IPS-20b (cell line): ENCODE data around the gene CCDC40.

Experiments used
- H3K27ac ChIP-seq: one replicate; pipeline ENCODE4 v1.5.1; 2013; ENCODE audit warnings: low read length
- H3K27me3 ChIP-seq: 2 replicates; pipeline ENCODE4 v1.6.1; 2013; ENCODE audit warnings: mild to moderate bottlenecking, low read length, inconsistent platforms; ENCODE audit not compliant: insufficient read depth
- H3K36me3 ChIP-seq: 2 replicates; pipeline ENCODE4 v1.6.1; 2013; ENCODE audit warnings: low read depth, mild to moderate bottlenecking, inconsistent platforms, low read length, moderate library complexity; ENCODE audit not compliant: insufficient read depth
- H3K4me1 ChIP-seq: 2 replicates; pipeline ENCODE4 v1.6.1; 2013; ENCODE audit warnings: mild to moderate bottlenecking, control low read depth, inconsistent platforms, low read length, moderate library complexity; ENCODE audit not compliant: insufficient read depth
- H3K4me3 ChIP-seq: 2 replicates; pipeline ENCODE4 v1.5.1; 2013; ENCODE audit warnings: mild to moderate bottlenecking, low read length, inconsistent platforms
- H3K9ac ChIP-seq: 2 replicates; pipeline ENCODE4 v1.6.1; 2013; ENCODE audit warnings: low read depth, mild to moderate bottlenecking, inconsistent platforms, low read length, moderate library complexity
- H3K9me3 ChIP-seq: 2 replicates; pipeline ENCODE4 v1.6.1; 2013; ENCODE audit warnings: mild to moderate bottlenecking, low read depth, low read length, inconsistent platforms; ENCODE audit not compliant: insufficient read depth

The CCDC40 gene

DNA sequence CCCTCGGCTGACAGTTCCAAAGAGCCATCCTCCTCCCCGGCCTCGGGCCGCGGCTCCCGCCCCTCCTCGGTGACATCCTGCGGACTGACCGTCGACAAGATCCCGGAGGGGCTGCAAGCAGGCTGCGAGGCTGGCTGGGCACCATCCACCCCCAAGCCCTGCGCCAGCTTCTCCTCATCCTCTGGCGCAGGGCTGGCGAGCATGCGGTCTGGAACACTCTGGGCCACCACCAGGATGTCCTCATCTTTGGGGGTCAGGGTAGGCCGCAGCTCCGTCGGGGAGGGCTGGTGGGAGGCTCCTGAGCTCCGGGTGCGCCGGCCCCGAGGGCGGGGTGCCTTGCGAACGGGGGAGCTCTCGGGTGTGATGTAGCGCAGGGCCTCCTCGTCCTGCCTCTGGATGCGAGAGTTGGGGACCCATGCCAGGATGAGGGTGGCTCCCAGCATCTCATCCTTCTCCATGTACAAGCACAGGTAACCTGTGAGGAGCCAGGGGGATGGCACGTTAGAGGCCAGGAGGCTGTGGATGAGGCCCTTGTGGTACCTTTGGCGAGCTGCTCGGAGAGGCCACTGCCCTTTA, 26.1 kb upstream of the CCDC40 start:
- H3K27me3 ChIP-seq = no peaks in the 10 kb centered on the region
- no peaks in the 10 kb centered on the region for H3K4me1 ChIP-seq
- no peak overlapping the region for H3K9ac ChIP-seq
- peaks cover 38% of the 10 kb centered on the region for H3K36me3 ChIP-seq
- H3K4me3 ChIP-seq = no peak overlapping the region
- no peak overlapping the region for H3K27ac ChIP-seq
- no peaks in the 10 kb centered on the region for H3K9me3 ChIP-seq

DNA sequence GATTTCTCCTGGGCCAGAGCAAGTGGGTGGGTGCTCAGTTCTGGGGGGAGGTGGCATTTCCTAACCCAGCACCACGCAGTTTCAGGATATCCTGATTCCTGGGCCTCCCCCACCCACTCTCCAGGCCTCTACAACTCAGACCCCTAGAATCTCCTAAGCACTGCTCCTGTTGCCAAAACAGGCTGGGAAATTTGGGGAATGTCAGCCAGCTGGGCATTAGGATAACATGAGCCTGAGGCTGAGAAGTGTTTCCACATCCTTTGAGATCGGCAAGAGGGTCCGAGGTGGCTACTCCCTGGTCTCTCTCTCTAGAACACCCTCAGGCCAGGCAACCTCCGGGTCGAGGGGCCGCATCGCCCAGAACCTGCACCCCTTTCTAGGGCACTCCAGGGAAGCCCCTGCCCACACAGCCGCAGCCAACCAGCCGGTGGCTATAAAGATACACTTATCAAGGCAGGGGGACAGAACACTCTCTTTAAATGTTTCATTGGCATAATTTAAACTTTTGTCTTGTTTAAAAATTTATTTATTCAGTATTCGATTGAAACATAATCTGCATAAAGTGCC, 24.4 kb upstream of the CCDC40 start:
- no peak overlapping the region for H3K4me3 ChIP-seq

DNA sequence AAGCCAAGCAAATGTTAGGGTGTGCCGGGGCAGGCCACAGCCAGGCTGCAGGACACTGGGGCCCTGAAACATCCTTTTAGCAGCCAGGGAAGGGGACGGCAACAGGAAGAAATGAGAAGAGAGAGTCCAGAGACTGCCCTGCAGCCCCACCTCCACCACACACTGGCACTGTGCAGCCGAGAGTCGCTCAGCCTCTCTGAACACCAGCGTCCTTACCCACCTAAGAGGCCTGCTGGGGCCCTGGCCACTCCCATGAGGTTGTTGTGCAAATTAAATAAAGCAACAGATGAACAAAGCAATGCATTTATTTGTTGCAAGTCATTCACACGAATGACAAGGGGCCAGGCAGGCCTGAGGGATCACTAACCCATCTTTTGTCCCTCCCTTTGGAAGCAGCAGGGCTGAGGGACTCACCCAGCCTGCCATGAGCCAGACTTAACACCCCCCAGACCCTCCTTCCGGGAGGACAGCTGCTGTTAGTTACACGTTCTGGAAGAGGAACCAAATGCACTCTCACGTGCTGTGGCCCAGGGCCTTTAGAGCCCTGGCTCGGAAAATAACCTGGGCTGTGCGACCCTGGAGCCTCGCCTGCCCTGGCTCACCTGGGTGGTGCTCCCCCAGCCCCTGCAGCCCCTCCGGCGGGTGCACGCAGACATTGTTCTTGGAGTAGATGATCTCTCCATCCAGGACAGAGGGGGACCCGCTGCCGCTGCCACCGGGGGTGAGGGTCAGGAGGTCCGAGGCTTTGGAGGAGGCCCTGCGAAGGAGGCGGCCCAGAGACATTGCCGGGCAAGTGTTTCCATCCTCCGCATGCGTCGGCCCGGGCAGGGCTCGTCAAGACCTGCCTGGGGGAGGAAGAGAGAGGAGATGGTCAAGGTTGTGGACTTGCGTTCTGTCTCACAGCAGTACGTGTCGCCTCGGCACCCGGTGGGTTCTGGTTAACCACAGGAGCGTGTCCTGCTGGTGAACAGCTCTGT, 23.4 kb upstream of the CCDC40 start:
- no peaks in the 10 kb centered on the region for H3K9me3 ChIP-seq
- no peaks in the 10 kb centered on the region for H3K27me3 ChIP-seq
- H3K27ac ChIP-seq = no peak overlapping the region
- no peaks in the 10 kb centered on the region for H3K4me1 ChIP-seq
- no peak overlapping the region for H3K9ac ChIP-seq
- H3K4me3 ChIP-seq = no peak overlapping the region
- peaks cover 38% of the 10 kb centered on the region for H3K36me3 ChIP-seq

More for the DNA sequence above, 24.4 kb upstream of the CCDC40 start:
- Histone ChIP-seq H3K27me3 (no peaks in the 10 kb centered on the region), H3K9ac (no peak overlapping the region), H3K9me3 (no peaks in the 10 kb centered on the region), H3K4me1 (no peaks in the 10 kb centered on the region), H3K27ac (no peak overlapping the region), H3K36me3 (peaks cover 38% of the 10 kb centered on the region)

DNA sequence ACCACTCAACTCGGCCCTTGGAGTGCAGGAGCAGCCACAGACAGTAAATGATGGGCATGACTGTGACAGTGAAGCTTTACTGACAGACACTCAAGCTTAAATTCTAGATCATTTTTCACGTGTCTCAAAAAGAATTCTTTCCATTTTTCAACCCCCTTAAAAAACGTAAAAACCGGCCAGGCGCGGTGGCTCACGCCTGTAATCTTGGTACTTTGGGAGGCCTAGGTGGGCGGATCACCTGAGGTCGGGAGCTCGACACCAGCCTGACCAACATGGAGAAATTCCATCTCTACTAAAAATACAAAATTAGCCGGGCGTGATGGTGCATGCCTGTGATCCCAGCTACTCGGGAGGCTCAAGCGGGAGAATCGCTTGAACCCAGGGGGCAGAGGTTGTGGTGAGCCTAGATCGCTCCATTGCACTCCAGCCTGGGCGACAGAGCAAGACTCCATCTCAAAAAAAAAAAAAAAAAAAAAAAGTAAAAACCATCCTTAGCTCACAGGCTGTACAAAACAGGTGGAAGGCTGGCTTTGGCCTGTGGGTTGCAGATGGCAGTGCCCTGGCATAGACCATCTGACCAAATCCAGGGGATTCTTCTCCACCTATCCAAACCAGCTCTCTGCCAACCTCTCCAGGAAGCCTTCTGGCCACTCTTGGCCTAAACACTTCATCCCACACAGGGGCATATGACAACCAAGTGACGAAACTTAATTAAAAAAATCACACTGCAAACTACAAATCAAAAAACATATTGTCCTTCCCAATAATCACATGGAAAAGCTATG, 19.0 kb upstream of the CCDC40 start:
- no peak overlapping the region for H3K27ac ChIP-seq

DNA sequence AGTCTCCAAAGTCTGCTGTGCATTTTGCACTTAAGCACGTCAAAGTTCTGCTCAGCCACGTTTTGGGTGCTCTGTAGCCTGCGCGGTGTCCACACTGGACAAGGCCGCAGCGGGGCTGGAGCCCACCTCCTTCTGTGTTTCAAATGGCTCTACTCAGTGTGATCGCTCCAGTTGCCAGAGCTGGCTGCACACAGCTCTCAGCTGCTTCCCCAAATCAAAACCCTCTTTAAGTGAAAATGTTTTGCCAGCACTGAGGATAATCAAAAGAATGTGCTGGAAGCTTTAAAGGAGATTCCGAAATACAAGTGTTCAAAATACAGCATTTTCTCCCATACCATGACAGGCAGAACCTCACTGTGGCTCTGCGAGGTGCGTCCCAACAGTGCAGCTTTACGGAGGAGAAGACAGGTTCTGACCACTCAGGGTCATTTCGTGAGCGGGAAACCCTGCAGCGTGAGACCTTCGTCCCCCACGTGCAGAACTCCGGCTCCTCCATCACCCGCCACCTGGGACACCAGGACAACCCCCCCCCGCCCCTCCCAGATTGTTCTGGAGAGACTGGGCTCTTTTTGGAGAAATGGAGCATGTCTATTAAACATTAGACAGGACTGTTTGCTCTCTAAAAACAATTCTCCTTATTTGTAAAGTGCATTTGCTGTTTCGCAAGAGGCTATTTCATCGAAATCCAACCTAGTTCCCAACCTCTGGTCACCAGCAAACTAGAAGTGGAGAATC, 17.4 kb upstream of the CCDC40 start:
- no peak overlapping the region for H3K27ac ChIP-seq
- H3K4me3 ChIP-seq = no peak overlapping the region
- H3K27me3 ChIP-seq = no peaks in the 10 kb centered on the region
- H3K36me3 ChIP-seq = no peaks in the 10 kb centered on the region
- H3K9me3 ChIP-seq = no peaks in the 10 kb centered on the region
- no peaks in the 10 kb centered on the region for H3K4me1 ChIP-seq
- H3K9ac ChIP-seq = no peak overlapping the region

More for the DNA sequence above, 19.0 kb upstream of the CCDC40 start:
- H3K9me3 ChIP-seq = no peaks in the 10 kb centered on the region
- H3K27me3 ChIP-seq = no peaks in the 10 kb centered on the region
- no peak overlapping the region for H3K9ac ChIP-seq
- no peak overlapping the region for H3K4me3 ChIP-seq
- peaks cover 11% of the 10 kb centered on the region for H3K36me3 ChIP-seq
- no peaks in the 10 kb centered on the region for H3K4me1 ChIP-seq

DNA sequence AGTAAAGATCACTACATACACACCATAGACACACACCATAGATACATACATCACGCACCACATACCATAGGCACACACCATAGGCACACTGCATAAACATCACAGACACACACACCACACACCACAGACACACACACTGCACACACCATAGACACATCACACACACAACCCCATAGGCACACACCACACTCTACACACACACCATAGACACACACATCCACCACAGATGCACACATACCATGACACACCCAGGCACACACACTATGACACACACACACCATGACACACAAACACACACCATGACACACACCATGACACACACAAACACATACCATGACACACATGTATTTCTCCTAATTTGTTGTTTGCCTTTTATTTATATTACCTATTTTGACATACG, 14.8 kb upstream of the CCDC40 start:
- Histone ChIP-seq H3K36me3 (no peaks in the 10 kb centered on the region), H3K27ac (no peak overlapping the region), H3K9ac (no peak overlapping the region), H3K9me3 (no peaks in the 10 kb centered on the region), H3K4me1 (no peaks in the 10 kb centered on the region), H3K27me3 (no peaks in the 10 kb centered on the region), H3K4me3 (no peak overlapping the region)

DNA sequence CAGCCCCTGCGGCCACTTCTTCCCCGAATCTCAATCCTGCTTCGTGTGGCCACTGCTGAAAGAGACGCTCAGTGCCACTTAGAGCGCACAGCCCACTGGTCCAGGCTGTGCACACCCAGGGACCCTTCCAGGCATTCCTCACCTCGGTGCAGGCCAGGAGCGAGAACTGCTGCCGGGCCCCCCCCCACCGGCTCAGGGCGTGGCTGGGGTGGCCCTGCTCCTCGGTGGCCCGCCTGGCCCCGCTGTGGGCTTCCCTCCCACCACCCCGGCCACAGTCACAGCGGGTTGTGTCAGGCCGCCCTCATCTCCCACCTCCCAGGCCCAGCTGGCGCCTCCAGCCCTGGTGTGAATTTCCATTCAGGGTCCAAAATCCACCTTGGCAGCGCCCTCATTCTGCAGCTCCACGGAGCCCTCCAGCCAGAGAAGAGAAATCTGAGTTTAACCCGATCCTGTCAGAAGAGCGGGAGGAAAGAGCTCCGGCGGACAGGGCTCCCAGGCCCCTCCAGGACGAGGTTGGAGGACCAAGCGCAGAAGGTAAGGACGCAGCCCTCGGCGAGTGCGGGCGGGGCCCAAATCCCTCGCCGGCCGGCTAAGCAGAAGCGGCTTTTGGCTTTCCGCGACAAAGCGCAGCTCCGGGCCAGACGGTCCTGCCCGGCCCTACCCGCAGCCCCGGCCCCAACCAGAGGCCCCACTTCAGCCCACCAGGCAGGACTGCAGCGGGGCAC, 12.8 kb upstream of the CCDC40 start:
- Histone ChIP-seq H3K27ac (no peak overlapping the region), H3K36me3 (peaks cover 3% of the 10 kb centered on the region; the same call in 1 of the 2 replicates), H3K4me1 (no peaks in the 10 kb centered on the region), H3K4me3 (no peak overlapping the region), H3K27me3 (no peaks in the 10 kb centered on the region), H3K9me3 (no peaks in the 10 kb centered on the region), H3K9ac (no peak overlapping the region)

DNA sequence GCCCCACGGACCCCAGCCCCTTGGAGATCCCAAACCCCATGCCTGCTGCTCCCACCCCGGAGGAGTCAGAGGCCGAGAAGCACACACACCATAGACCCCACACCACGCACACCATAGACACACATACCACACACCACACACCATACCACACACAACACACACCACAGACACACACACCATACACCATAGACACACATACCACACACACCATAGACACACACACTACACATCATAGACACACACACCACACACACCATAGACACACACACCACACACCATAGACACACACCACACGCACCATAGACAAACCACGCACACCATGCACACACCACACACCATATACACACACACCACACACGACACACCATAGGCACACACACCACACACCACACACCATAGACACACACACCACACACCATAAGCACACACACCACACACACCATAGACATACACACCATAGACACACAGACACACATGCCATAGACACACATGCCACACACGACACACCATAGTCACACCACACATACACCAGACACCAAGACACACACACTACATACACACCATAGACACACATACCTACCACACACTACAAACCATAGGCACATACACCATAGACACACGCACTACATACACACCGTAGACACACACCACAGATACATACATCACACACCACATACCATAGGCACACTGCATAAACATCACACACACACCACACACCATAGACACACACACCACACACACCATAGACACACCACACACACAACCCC, 12.1 kb upstream of the CCDC40 start:
- H3K4me1 ChIP-seq = no peaks in the 10 kb centered on the region
- no peak overlapping the region for H3K9ac ChIP-seq
- no peaks in the 10 kb centered on the region for H3K9me3 ChIP-seq
- peaks cover 3% of the 10 kb centered on the region; the same call in 1 of the 2 replicates for H3K36me3 ChIP-seq
- H3K4me3 ChIP-seq = no peak overlapping the region
- no peaks in the 10 kb centered on the region for H3K27me3 ChIP-seq
- H3K27ac ChIP-seq = no peak overlapping the region

DNA sequence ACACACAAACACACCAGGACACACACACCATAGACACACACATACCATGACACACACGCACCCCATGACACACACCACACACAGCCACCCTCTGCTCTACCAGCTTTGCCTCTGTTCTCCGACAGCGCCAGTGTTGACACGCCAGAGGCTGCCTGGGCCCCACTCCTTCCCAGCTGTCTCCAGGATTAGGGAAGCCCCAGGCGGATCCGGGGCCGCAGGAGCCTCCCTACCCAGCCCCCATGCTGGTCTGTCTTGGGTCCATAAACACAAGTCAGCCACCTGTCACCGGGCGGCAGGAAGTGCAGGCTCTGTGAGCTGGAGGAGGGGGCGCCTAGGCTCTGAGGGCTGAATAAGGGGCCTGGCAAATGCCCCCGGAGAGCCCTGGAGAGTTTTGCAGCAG, 11.3 kb upstream of the CCDC40 start:
- no peak overlapping the region for H3K27ac ChIP-seq
- H3K4me1 ChIP-seq = no peaks in the 10 kb centered on the region
- H3K9me3 ChIP-seq = no peaks in the 10 kb centered on the region
- peaks cover 3% of the 10 kb centered on the region; the same call in 1 of the 2 replicates for H3K36me3 ChIP-seq
- no peak overlapping the region for H3K4me3 ChIP-seq
- H3K9ac ChIP-seq = no peak overlapping the region
- H3K27me3 ChIP-seq = no peaks in the 10 kb centered on the region

DNA sequence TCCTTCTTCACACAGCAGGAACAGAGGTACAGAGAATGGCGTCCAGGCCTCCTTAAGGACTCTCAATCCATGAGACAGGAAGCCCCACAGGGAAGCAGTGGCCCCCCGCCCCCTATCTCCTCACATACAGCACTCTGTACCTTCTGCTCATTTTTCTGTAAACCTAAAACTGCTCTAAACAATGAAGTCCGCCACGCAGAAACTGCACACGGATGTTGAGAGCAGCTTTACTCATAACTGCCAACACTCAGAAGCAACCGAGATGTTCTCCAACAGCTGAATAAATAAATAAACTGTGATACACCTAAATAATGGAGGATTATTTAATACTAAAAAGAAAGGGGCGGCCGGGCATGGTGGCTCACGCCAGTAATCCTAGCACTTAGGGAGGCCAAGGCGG, 10.6 kb upstream of the CCDC40 start:
- no peaks in the 10 kb centered on the region for H3K4me1 ChIP-seq
- H3K4me3 ChIP-seq = no peak overlapping the region

More for the DNA sequence above, 10.6 kb upstream of the CCDC40 start:
- no peaks in the 10 kb centered on the region for H3K9me3 ChIP-seq
- H3K27me3 ChIP-seq = no peaks in the 10 kb centered on the region
- H3K9ac ChIP-seq = no peak overlapping the region
- H3K36me3 ChIP-seq = peaks cover 3% of the 10 kb centered on the region; the same call in 1 of the 2 replicates
- H3K27ac ChIP-seq = no peak overlapping the region
